ENCODE measurements around the gene SERINC5. TPM values are rescaled to one million over a fixed set of nuclear protein-coding genes. Genes with fewer than 3 reads are reported as not detected.

Gene SERINC5
- total RNA-seq, 3 donors from 2014 or later (not counting 1 experiment from before 2014, with no cell fraction given) = 6.8 to 18.9 (median 14.5) TPM

GRCh38 chr5:80225934-80226326 is 29.9 kb downstream of the SERINC5 start:
- H3K4me1 ChIP-seq (ENCODE audit: control insufficient read depth, insufficient read depth, low read length) = no peaks in the 10 kb centered on the region
- DNase-seq (peak in 1 of 2 donors; percentile 49), ATAC-seq (no peak)
- WGBS (ENCODE audit: insufficient coverage) = 94% methylated on average over 6 of the region's 6 CpGs
- intact Hi-C loops (cut with micrococcal nuclease) = no loop called here
- H3K9me3 ChIP-seq (ENCODE audit: control insufficient read depth, insufficient read depth, low read length) = no peaks in the 10 kb centered on the region
- no peaks in the 10 kb centered on the region for H3K36me3 ChIP-seq (ENCODE audit: control insufficient read depth, insufficient read depth, low read length)
- TF ChIP-seq, protein P1, sequence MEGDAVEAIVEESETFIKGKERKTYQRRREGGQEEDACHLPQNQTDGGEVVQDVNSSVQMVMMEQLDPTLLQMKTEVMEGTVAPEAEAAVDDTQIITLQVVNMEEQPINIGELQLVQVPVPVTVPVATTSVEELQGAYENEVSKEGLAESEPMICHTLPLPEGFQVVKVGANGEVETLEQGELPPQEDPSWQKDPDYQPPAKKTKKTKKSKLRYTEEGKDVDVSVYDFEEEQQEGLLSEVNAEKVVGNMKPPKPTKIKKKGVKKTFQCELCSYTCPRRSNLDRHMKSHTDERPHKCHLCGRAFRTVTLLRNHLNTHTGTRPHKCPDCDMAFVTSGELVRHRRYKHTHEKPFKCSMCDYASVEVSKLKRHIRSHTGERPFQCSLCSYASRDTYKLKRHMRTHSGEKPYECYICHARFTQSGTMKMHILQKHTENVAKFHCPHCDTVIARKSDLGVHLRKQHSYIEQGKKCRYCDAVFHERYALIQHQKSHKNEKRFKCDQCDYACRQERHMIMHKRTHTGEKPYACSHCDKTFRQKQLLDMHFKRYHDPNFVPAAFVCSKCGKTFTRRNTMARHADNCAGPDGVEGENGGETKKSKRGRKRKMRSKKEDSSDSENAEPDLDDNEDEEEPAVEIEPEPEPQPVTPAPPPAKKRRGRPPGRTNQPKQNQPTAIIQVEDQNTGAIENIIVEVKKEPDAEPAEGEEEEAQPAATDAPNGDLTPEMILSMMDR (IDR thresholded peaks at IDR 0.05) = no peak
- Mint-ChIP-seq H3K4me3 (no peak overlapping the region), H3K9me3 (no peaks in the 10 kb centered on the region), H3K27ac (no peak overlapping the region), H3K36me3 (no peaks in the 10 kb centered on the region), H3K27me3 (ENCODE audit: low read depth in 2 of 2) (no peaks in the 10 kb centered on the region), H3K4me1 (peaks cover 0 to 5% of the 10 kb centered on the region in 2 donors)
- no peak overlapping the region for H3K4me3 ChIP-seq (ENCODE audit: low read length)
- H3K27me3 ChIP-seq (ENCODE audit: control insufficient read depth, insufficient read depth, low read length) = no peaks in the 10 kb centered on the region
- H3K27ac ChIP-seq (ENCODE audit: low read length) = no peak overlapping the region

GRCh38 chr5:80225189-80225933 is 30.5 kb downstream of the SERINC5 start:
- ATAC-seq (no peak), DNase-seq (no peak)
- Mint-ChIP-seq H3K9me3 (no peaks in the 10 kb centered on the region), H3K4me3 (no peak overlapping the region), H3K36me3 (no peaks in the 10 kb centered on the region), H3K27ac (no peak overlapping the region), H3K4me1 (peaks cover 0 to 5% of the 10 kb centered on the region in 2 donors), H3K27me3 (ENCODE audit: low read depth in 2 of 2) (no peaks in the 10 kb centered on the region)
- Histone ChIP-seq H3K4me3 (ENCODE audit: low read length) (no peak overlapping the region), H3K27me3 (ENCODE audit: control insufficient read depth, insufficient read depth, low read length) (no peaks in the 10 kb centered on the region), H3K27ac (ENCODE audit: low read length) (no peak overlapping the region), H3K4me1 (ENCODE audit: control insufficient read depth, insufficient read depth, low read length) (no peaks in the 10 kb centered on the region), H3K36me3 (ENCODE audit: control insufficient read depth, insufficient read depth, low read length) (no peaks in the 10 kb centered on the region), H3K9me3 (ENCODE audit: control insufficient read depth, insufficient read depth, low read length) (no peaks in the 10 kb centered on the region)
- intact Hi-C loops (cut with micrococcal nuclease) = no loop called here
- WGBS (ENCODE audit: insufficient coverage) = 80% methylated on average over 6 of the region's 6 CpGs
- TF ChIP-seq, protein P1 (IDR thresholded peaks at IDR 0.05) = no peak

- peaks cover 4% of the 10 kb centered on the region for H3K4me1 ChIP-seq (ENCODE audit: control insufficient read depth, insufficient read depth, low read length)
- H3K4me3 Mint-ChIP-seq = no peak overlapping the region
- H3K4me1 Mint-ChIP-seq = peaks cover 8 to 11% of the 10 kb centered on the region in 2 donors
- H3K9me3 ChIP-seq (ENCODE audit: control insufficient read depth, insufficient read depth, low read length) = no peaks in the 10 kb centered on the region
- no peak for ATAC-seq
- no peaks in the 10 kb centered on the region for H3K27me3 Mint-ChIP-seq (ENCODE audit: low read depth in 2 of 2)
- H3K36me3 Mint-ChIP-seq = no peaks in the 10 kb centered on the region
- DNase-seq = no peak
- TF ChIP-seq, protein P1 (IDR thresholded peaks at IDR 0.05) = no peak
- H3K4me3 ChIP-seq (ENCODE audit: low read length) = no peak overlapping the region
- H3K9me3 Mint-ChIP-seq = no peaks in the 10 kb centered on the region
- H3K27ac Mint-ChIP-seq = no peak overlapping the region
- H3K27ac ChIP-seq (ENCODE audit: low read length) = no peak overlapping the region
- H3K36me3 ChIP-seq (ENCODE audit: control insufficient read depth, insufficient read depth, low read length) = no peaks in the 10 kb centered on the region
- no peaks in the 10 kb centered on the region for H3K27me3 ChIP-seq (ENCODE audit: control insufficient read depth, insufficient read depth, low read length)
- intact Hi-C loops (cut with micrococcal nuclease) = no loop called here
- WGBS (ENCODE audit: insufficient coverage) = 94% methylated on average over 8 of the region's 9 CpGs
Observed at GRCh38 chr5:80223561-80223960, 32.3 kb downstream of the SERINC5 start.
